GM23338 (cell line): ENCODE measurements around the gene DUSP6. TPM values are rescaled to one million over a fixed set of nuclear protein-coding genes. Genes with fewer than 3 reads are reported as not detected.

Experiments used
- ATAC-seq: fragments of 200-7000 bp; cut with Tn5 transposase; 3 replicates; pipeline ENCODE4 v1.9.1; 2020
- DNase-seq: peaks from one replicate; pipeline ENCODE4 v3.0.0-alpha.2; 2015; ENCODE audit warnings: low spot score
- H2AFZ ChIP-seq: fragments of 200-600 bp; sonication (generic); 2 replicates; pipeline ENCODE4 v1.8.0; 2016; ENCODE audit warnings: antibody characterized with exemption, mild to moderate bottlenecking, moderate library complexity
- H3F3A ChIP-seq: fragments of 200-600 bp; sonication (generic); replicated peaks from 2 replicates; pipeline ENCODE4 v1.8.0; 2017; ENCODE audit warnings: antibody characterized with exemption, mixed run types, low read depth
- H3K27ac ChIP-seq: fragments of 200-600 bp; sonication (generic); 2 replicates; pipeline ENCODE4 v1.6.1; 2016; ENCODE audit warnings: low read depth
- H3K27me3 ChIP-seq: fragments of 200-600 bp; sonication (generic); 2 replicates; pipeline ENCODE4 v1.8.0; 2016; ENCODE audit warnings: mild to moderate bottlenecking, mixed run types, moderate library complexity; ENCODE audit not compliant: insufficient read depth
- H3K36me3 ChIP-seq: fragments of 200-600 bp; sonication (generic); 2 replicates; pipeline ENCODE4 v1.8.0; 2016; ENCODE audit warnings: mild to moderate bottlenecking; ENCODE audit not compliant: insufficient read depth
- H3K4me1 ChIP-seq: fragments of 200-600 bp; sonication (generic); 2 replicates; pipeline ENCODE4 v1.8.0; 2016; ENCODE audit warnings: mild to moderate bottlenecking, moderate library complexity; ENCODE audit not compliant: insufficient read depth
- H3K4me2 ChIP-seq: fragments of 200-600 bp; sonication (generic); 2 replicates; pipeline ENCODE4 v1.7.1; 2017; ENCODE audit warnings: mixed run types
- H3K4me3 ChIP-seq: fragments of 200-600 bp; sonication (generic); 2 replicates; pipeline ENCODE4 v1.6.1; 2016; ENCODE audit warnings: mixed run types
- H3K79me2 ChIP-seq: fragments of 200-600 bp; sonication (generic); replicated peaks from 2 replicates; pipeline ENCODE4 v1.8.0; 2017; ENCODE audit warnings: mild to moderate bottlenecking; ENCODE audit not compliant: insufficient read depth
- H3K9me2 ChIP-seq: fragments of 200-600 bp; sonication (generic); 2 replicates; pipeline ENCODE4 v1.8.0; 2017; ENCODE audit not compliant: insufficient read depth
- H4K20me1 ChIP-seq: fragments of 200-600 bp; sonication (generic); replicated peaks from 2 replicates; pipeline ENCODE4 v1.8.0; 2017; ENCODE audit warnings: mild to moderate bottlenecking; ENCODE audit not compliant: insufficient read depth
- H3K27ac Mint-ChIP-seq: 2 replicates; pipeline ENCODE4 v1.8.0; 2020; ENCODE audit warnings: inconsistent platforms, mild to moderate bottlenecking, moderate library complexity, mixed read lengths
- H3K27me3 Mint-ChIP-seq: 3 replicates; pipeline ENCODE4 v1.8.0; 2022; ENCODE audit warnings: low read depth, mild to moderate bottlenecking, moderate library complexity, mixed read lengths, inconsistent platforms; ENCODE audit not compliant: insufficient read depth, poor library complexity
- H3K36me3 Mint-ChIP-seq: 3 replicates; pipeline ENCODE4 v1.8.0; 2021; ENCODE audit warnings: low read depth, mild to moderate bottlenecking, inconsistent platforms, moderate library complexity, mixed read lengths
- H3K4me1 Mint-ChIP-seq: 3 replicates; pipeline ENCODE4 v1.8.0; 2020; ENCODE audit warnings: mild to moderate bottlenecking, inconsistent platforms, mixed read lengths
- H3K4me3 Mint-ChIP-seq: 3 replicates; pipeline ENCODE4 v1.8.0; 2021; ENCODE audit warnings: moderate library complexity, mild to moderate bottlenecking, inconsistent platforms, mixed read lengths
- H3K9me3 Mint-ChIP-seq: 3 replicates; pipeline ENCODE4 v1.8.0; 2020; ENCODE audit warnings: moderate library complexity, mild to moderate bottlenecking, inconsistent platforms, mixed read lengths
- CREB1 ChIP-seq: fragments of 250-450 bp; sonication (Bioruptor Pico); IDR thresholded peaks from 2 replicates; pipeline ENCODE4 v1.5.0; 2020; ENCODE audit warnings: low read depth, mild to moderate bottlenecking, moderate library complexity
- CTCF ChIP-seq, 2 experiments: fragments of 200-600 bp in 1 of 2; sonication (generic) in 1 of 2; conservative IDR thresholded peaks; 2 replicates each; pipeline versions ENCODE4 v1.5.1 to v1.6.1; 2016 to 2017; ENCODE audit warnings: antibody characterized with exemption in 2 of 2, low read depth in 2 of 2, mild to moderate bottlenecking in 2 of 2, moderate library complexity in 1 of 2
- ETS1 ChIP-seq: IDR thresholded peaks from 2 replicates; pipeline ENCODE4 v1.6.1; 2016; ENCODE audit warnings: antibody characterized with exemption
- EZH2 ChIP-seq: fragments of 200-600 bp; sonication (generic); IDR thresholded peaks from one replicate; pipeline ENCODE4 v1.8.0; 2017; ENCODE audit warnings: antibody characterized with exemption, mild to moderate bottlenecking, low read depth; ENCODE audit not compliant: unreplicated experiment
- EZH2phosphoT487 ChIP-seq: fragments of 200-600 bp; sonication (generic); IDR thresholded peaks from one replicate; pipeline ENCODE4 v1.8.1; 2018; ENCODE audit warnings: antibody characterized with exemption; ENCODE audit not compliant: unreplicated experiment
- JUNB ChIP-seq: IDR thresholded peaks from one replicate; pipeline ENCODE4 v1.6.1; 2016; ENCODE audit warnings: antibody characterized with exemption; ENCODE audit not compliant: unreplicated experiment
- NANOG ChIP-seq: IDR thresholded peaks from 2 replicates; pipeline ENCODE4 v1.6.1; 2016; ENCODE audit warnings: antibody characterized with exemption, borderline replicate concordance
- POLR2AphosphoS5 ChIP-seq: IDR thresholded peaks from 2 replicates; pipeline ENCODE4 v1.6.1; 2016; ENCODE audit warnings: antibody characterized with exemption, low read depth
- REST ChIP-seq: IDR thresholded peaks from one replicate; pipeline ENCODE4 v1.6.1; 2018; ENCODE audit warnings: antibody characterized with exemption; ENCODE audit not compliant: unreplicated experiment
- STAT1 ChIP-seq: IDR thresholded peaks from one replicate; pipeline ENCODE4 v1.6.1; 2016; ENCODE audit warnings: antibody characterized with exemption; ENCODE audit not compliant: unreplicated experiment
- ZNF114 ChIP-seq: fragments of 250-450 bp; sonication (Bioruptor Pico); IDR thresholded peaks from 2 replicates; pipeline ENCODE4 v1.5.0; 2020; ENCODE audit warnings: mild to moderate bottlenecking, moderate library complexity
- ZNF331 ChIP-seq: fragments of 250-450 bp; sonication (Bioruptor Pico); IDR thresholded peaks from 2 replicates; pipeline ENCODE4 v1.5.0; 2020; ENCODE audit warnings: low read depth, mild to moderate bottlenecking, moderate library complexity
- ZNF462 ChIP-seq: fragments of 250-450 bp; sonication (Bioruptor Pico); IDR thresholded peaks from 2 replicates; pipeline ENCODE4 v1.5.0; 2020; ENCODE audit warnings: mild to moderate bottlenecking, moderate library complexity
- polyA plus RNA-seq: library from polyadenylated mRNA; unstranded; fragments of >200 nt; fragmentation: Nextera tagmentation; extraction: Ambion mirVana; gene quantifications from 2 replicates; pipeline ENCODE4 v1.2.1, GENCODE V29; 2016
- total RNA-seq: library from RNA; depleted of rRNA; stranded (reverse); fragments of >200 nt; shearing (Covaris generic); gene quantifications from 2 replicates; pipeline ENCODE4 v1.2.3, GENCODE V29; 2014

DUSP6 gene
- total and polyA plus RNA-seq, 2 experiments from 2014 or later = 117 to 191 TPM

GRCh38 chr12:89369166-89369565, 16.9 kb upstream of the DUSP6 start:
- DNase-seq = no peak
- ATAC-seq = no peak
- Histone ChIP-seq H3K4me3 (no peak overlapping the region), H3K4me1 (peaks cover 13% of the 10 kb centered on the region), H3K79me2 (no peaks in the 10 kb centered on the region), H3K4me2 (no peak overlapping the region), H3K9me2 (no peaks in the 10 kb centered on the region), H3K36me3 (no peaks in the 10 kb centered on the region), H3K27ac (no peak overlapping the region), H3K27me3 (no peaks in the 10 kb centered on the region), H3F3A (no peaks in the 10 kb centered on the region), H4K20me1 (no peaks in the 10 kb centered on the region), H2AFZ (no peak overlapping the region)
- TF ChIP-seq ETS1 = no peak
- TF ChIP-seq STAT1 = no peak
- no peak for TF ChIP-seq EZH2
- no peak for TF ChIP-seq JUNB
- TF ChIP-seq REST = no peak
- no peak for TF ChIP-seq ZNF462 (CRISPR knock-in tag)
- TF ChIP-seq CTCF (conservative IDR thresholded peaks at IDR 0.05; ENCODE audit: low read depth in 2 of 2) = no peak
- no peak for TF ChIP-seq ZNF114 (CRISPR knock-in tag)
- TF ChIP-seq NANOG = no peak
- TF ChIP-seq EZH2phosphoT487 = no peak
- no peak for TF ChIP-seq CREB1 (CRISPR knock-in tag)
- TF ChIP-seq ZNF331 (CRISPR knock-in tag) = no peak
- no peak for TF ChIP-seq POLR2AphosphoS5
- H3K4me3 Mint-ChIP-seq = no peak overlapping the region
- no peaks in the 10 kb centered on the region for H3K36me3 Mint-ChIP-seq
- H3K27me3 Mint-ChIP-seq = no peaks in the 10 kb centered on the region
- H3K27ac Mint-ChIP-seq = no peak overlapping the region
- no peaks in the 10 kb centered on the region for H3K9me3 Mint-ChIP-seq
- peaks cover 25% of the 10 kb centered on the region for H3K4me1 Mint-ChIP-seq
